Measurements from ENCODE around the gene ZCCHC14. TPM values are rescaled to one million over a fixed set of nuclear protein-coding genes. Genes with fewer than 3 reads are reported as not detected.

Gene ZCCHC14
- total RNA-seq, 1 experiment from 2014 or later, result 27.7 TPM

- Histone ChIP-seq H3K23ac (ENCODE audit: insufficient read length, low read depth, low read length) (no peak overlapping the region), H3K4me1 (ENCODE audit: insufficient read depth, low read length) (no peaks in the 10 kb centered on the region), H4K5ac (ENCODE audit: insufficient read length, low read depth, low read length) (no peak overlapping the region), H2AK5ac (ENCODE audit: insufficient read length, low read length) (no peak overlapping the region), H4K91ac (ENCODE audit: insufficient read length, low read depth, low read length) (no peak overlapping the region), H3T11ph (ENCODE audit: low read length) (no peak overlapping the region), H3K23me2 (ENCODE audit: insufficient read length, low read depth, low read length, poor library complexity, severe bottlenecking) (no peaks in the 10 kb centered on the region), H2AFZ (ENCODE audit: low read length) (no peak overlapping the region), H3K4ac (ENCODE audit: low read depth, low read length) (no peak overlapping the region), H2BK15ac (ENCODE audit: low read depth, low read length) (no peak overlapping the region), H2BK5ac (ENCODE audit: insufficient read length, low read length) (no peak overlapping the region), H3K79me2 (ENCODE audit: insufficient read depth, low read length) (no peaks in the 10 kb centered on the region), H2BK120ac (ENCODE audit: low read depth, low read length, poor library complexity, severe bottlenecking) (no peak overlapping the region), H3K27me3 (ENCODE audit: insufficient read depth, low read length) (no peaks in the 10 kb centered on the region), H2BK20ac (ENCODE audit: low read depth, low read length, poor library complexity, severe bottlenecking) (no peak overlapping the region), H3K9me3 (ENCODE audit: control insufficient read depth, low read depth, low read length) (no peaks in the 10 kb centered on the region), H2BK12ac (ENCODE audit: insufficient read length, low read depth, low read length) (no peak overlapping the region), H3K4me2 (ENCODE audit: insufficient read depth, insufficient read length, low read length) (no peak overlapping the region), H3K14ac (ENCODE audit: insufficient read depth, low read length) (no peak overlapping the region), H3K27ac (ENCODE audit: insufficient read length, low read depth, low read length) (no peak overlapping the region), H4K8ac (replicated peaks; ENCODE audit: insufficient read length, low read depth, low read length) (no peak overlapping the region), H3K9ac (ENCODE audit: extremely low read depth, insufficient read length, low read length) (no peak overlapping the region), H3K18ac (ENCODE audit: insufficient read length, low read depth, low read length) (no peak overlapping the region), H3K79me1 (ENCODE audit: insufficient read depth, low read depth, low read length, poor library complexity, severe bottlenecking) (peaks cover 2% of the 10 kb centered on the region), H4K20me1 (ENCODE audit: control insufficient read depth, insufficient read depth, insufficient read length) (no peaks in the 10 kb centered on the region), H3K56ac (ENCODE audit: insufficient read length, low read depth, low read length) (no peak overlapping the region)
- no peak overlapping the region for H3K27ac Mint-ChIP-seq
- DNase-seq, result no peak
- peaks cover 4 to 45% (median 26%) of the 10 kb centered on the region in 3 experiments; a peak in 6 of 7 replicates for H3K36me3 Mint-ChIP-seq (ENCODE audit: insufficient read depth in 1 of 3, low read depth in 3 of 3)
- peaks cover 0 to 5% of the 10 kb centered on the region in 2 experiments; a peak in 1 of 4 replicates for H3K4me1 Mint-ChIP-seq
- WGBS (ENCODE audit: extremely low coverage, insufficient read length, low lambda C conversion rate), result no CpG with 5 or more reads among the region's 16 CpGs
- H3K9me3 Mint-ChIP-seq, result no peaks in the 10 kb centered on the region
- TF ChIP-seq CTCF (conservative IDR thresholded peaks at IDR 0.05), result no peak
- H3K27me3 Mint-ChIP-seq (ENCODE audit: low read depth), result no peaks in the 10 kb centered on the region
- no peak overlapping the region for H3K4me3 Mint-ChIP-seq
These were observed 131.8 kb downstream of the ZCCHC14 start for GRCh38 chr16:87360862-87361610.
